Fibroblast of skin of right biceps (primary cell): ENCODE measurements around the gene PDSS2.
"Not testable (repeated sequence)": the region's sequence is repeated elsewhere in the genome, so short reads cannot be mapped to it uniquely, and the experiment has no call there.

Source experiments
- DNase-seq: peaks from one replicate; pipeline ENCODE4 v3.0.0-alpha.2; 2013

The PDSS2 gene

GRCh38 chr6:107413966-107414645 lies 45.3 kb downstream of the PDSS2 start:
- DNase-seq, result peak; percentile 38

- no peak for DNase-seq
Observed at GRCh38 chr6:107411161-107411560, 48.2 kb downstream of the PDSS2 start.

GRCh38 chr6:107409942-107410341 lies 49.4 kb downstream of the PDSS2 start:
- no peak for DNase-seq

- DNase-seq, result no peak
Observed at GRCh38 chr6:107408714-107409113, 50.6 kb downstream of the PDSS2 start.

GRCh38 chr6:107405002-107405401 lies 54.4 kb downstream of the PDSS2 start:
- no peak for DNase-seq

- DNase-seq, result no peak
Observed at GRCh38 chr6:107402533-107402932, 56.8 kb downstream of the PDSS2 start.

GRCh38 chr6:107401573-107401972 lies 57.8 kb downstream of the PDSS2 start:
- DNase-seq, result no peak

- no peak for DNase-seq
Observed at GRCh38 chr6:107400616-107401147, 58.7 kb downstream of the PDSS2 start.

- DNase-seq, result no peak
Observed at GRCh38 chr6:107399935-107400334, 59.4 kb downstream of the PDSS2 start.

- DNase-seq, result no peak
Observed at GRCh38 chr6:107398001-107398400, 61.4 kb downstream of the PDSS2 start.

GRCh38 chr6:107396211-107396610 lies 63.2 kb downstream of the PDSS2 start:
- no peak for DNase-seq

GRCh38 chr6:107392069-107392468 lies 67.3 kb downstream of the PDSS2 start:
- no peak for DNase-seq

GRCh38 chr6:107390685-107391435 lies 68.5 kb downstream of the PDSS2 start:
- DNase-seq, result no peak

- DNase-seq, result no peak
Observed at GRCh38 chr6:107390056-107390455, 69.3 kb downstream of the PDSS2 start.

GRCh38 chr6:107386904-107387303 lies 72.5 kb downstream of the PDSS2 start:
- DNase-seq, result no peak

- DNase-seq, result peak; percentile 27
Observed at GRCh38 chr6:107386340-107386739, 73.0 kb downstream of the PDSS2 start.

GRCh38 chr6:107383705-107384104 lies 75.7 kb downstream of the PDSS2 start:
- DNase-seq, result no peak

- DNase-seq, result no peak
Observed at GRCh38 chr6:107374264-107374663, 85.1 kb downstream of the PDSS2 start.

- DNase-seq, result no peak
Observed at GRCh38 chr6:107369493-107369892, 89.9 kb downstream of the PDSS2 start.

GRCh38 chr6:107368471-107368870 lies 90.9 kb downstream of the PDSS2 start:
- DNase-seq, result no peak

GRCh38 chr6:107364173-107364572 lies 95.2 kb downstream of the PDSS2 start:
- not testable (repeated sequence) for DNase-seq

- peak; percentile 33 for DNase-seq
Observed at GRCh38 chr6:107361753-107362604, 97.4 kb downstream of the PDSS2 start.

- DNase-seq, result no peak
Observed at GRCh38 chr6:107360476-107360875, 98.9 kb downstream of the PDSS2 start.
